BE2C (cell line): ENCODE results near the gene SLC52A1.

ENCODE experiments used
- DNase-seq: peaks from one replicate; pipeline ENCODE4 v3.0.0-alpha.2; 2020
- H3K27me3 ChIP-seq: fragments of 250-450 bp; sonication (Bioruptor Pico); 2 replicates; pipeline ENCODE4 v1.5.1; 2020; ENCODE audit warnings: mild to moderate bottlenecking
- H3K36me3 ChIP-seq: fragments of 250-450 bp; sonication (Bioruptor Pico); 2 replicates; pipeline ENCODE4 v1.5.1; 2020; ENCODE audit warnings: mild to moderate bottlenecking
- H3K4me1 ChIP-seq: fragments of 250-450 bp; sonication (Bioruptor Pico); 2 replicates; pipeline ENCODE4 v1.5.1; 2020
- H3K4me3 ChIP-seq: 2 replicates; pipeline ENCODE4 v1.5.1; 2011; ENCODE audit warnings: low read depth, low read length
- H3K9me3 ChIP-seq: fragments of 250-450 bp; sonication (Bioruptor Pico); 2 replicates; pipeline ENCODE4 v1.5.1; 2020
- CTCF ChIP-seq: IDR thresholded peaks from 2 replicates; pipeline ENCODE4 v1.5.1; 2012; ENCODE audit warnings: mild to moderate bottlenecking, low read depth, low read length

SLC52A1 gene

GRCh38 chr17:5068236-5068635 is 33.0 kb upstream of the SLC52A1 start:
- no peak for DNase-seq
- Histone ChIP-seq H3K4me1 (no peaks in the 10 kb centered on the region), H3K4me3 (no peak overlapping the region), H3K9me3 (no peaks in the 10 kb centered on the region), H3K27me3 (no peaks in the 10 kb centered on the region), H3K36me3 (no peaks in the 10 kb centered on the region)
- no peak for TF ChIP-seq CTCF

GRCh38 chr17:5065227-5065744 is 30.1 kb upstream of the SLC52A1 start:
- TF ChIP-seq CTCF = no peak
- no peaks in the 10 kb centered on the region for H3K9me3 ChIP-seq
- DNase-seq = no peak

GRCh38 chr17:5055543-5055942 is 20.3 kb upstream of the SLC52A1 start:
- Histone ChIP-seq H3K9me3 (no peaks in the 10 kb centered on the region), H3K36me3 (no peaks in the 10 kb centered on the region), H3K4me3 (no peak overlapping the region), H3K4me1 (no peaks in the 10 kb centered on the region), H3K27me3 (no peaks in the 10 kb centered on the region)
- DNase-seq = no peak
- no peak for TF ChIP-seq CTCF

More at GRCh38 chr17:5065227-5065744, 30.1 kb upstream of the SLC52A1 start:
- no peaks in the 10 kb centered on the region for H3K27me3 ChIP-seq
- no peaks in the 10 kb centered on the region for H3K36me3 ChIP-seq
- H3K4me1 ChIP-seq = no peaks in the 10 kb centered on the region
- no peak overlapping the region for H3K4me3 ChIP-seq

GRCh38 chr17:5050278-5050677 is 15.1 kb upstream of the SLC52A1 start:
- Histone ChIP-seq H3K4me3 (no peak overlapping the region), H3K36me3 (no peaks in the 10 kb centered on the region), H3K27me3 (no peaks in the 10 kb centered on the region), H3K9me3 (no peaks in the 10 kb centered on the region), H3K4me1 (no peaks in the 10 kb centered on the region)
- no peak for DNase-seq
- TF ChIP-seq CTCF = no peak

- no peaks in the 10 kb centered on the region for H3K36me3 ChIP-seq
- TF ChIP-seq CTCF = no peak
- H3K4me3 ChIP-seq = no peak overlapping the region
- no peaks in the 10 kb centered on the region for H3K4me1 ChIP-seq
- H3K27me3 ChIP-seq = no peaks in the 10 kb centered on the region
- no peaks in the 10 kb centered on the region for H3K9me3 ChIP-seq
- DNase-seq = no peak
Measured at GRCh38 chr17:5049314-5049841, 14.2 kb upstream of the SLC52A1 start.

GRCh38 chr17:5047446-5047845 is 12.2 kb upstream of the SLC52A1 start:
- H3K4me1 ChIP-seq = no peaks in the 10 kb centered on the region
- no peak overlapping the region for H3K4me3 ChIP-seq
- no peaks in the 10 kb centered on the region for H3K27me3 ChIP-seq
- DNase-seq = no peak
- H3K9me3 ChIP-seq = no peaks in the 10 kb centered on the region
- no peak for TF ChIP-seq CTCF
- no peaks in the 10 kb centered on the region for H3K36me3 ChIP-seq
